ENCODE results near the gene SPOCK1.

DNA sequence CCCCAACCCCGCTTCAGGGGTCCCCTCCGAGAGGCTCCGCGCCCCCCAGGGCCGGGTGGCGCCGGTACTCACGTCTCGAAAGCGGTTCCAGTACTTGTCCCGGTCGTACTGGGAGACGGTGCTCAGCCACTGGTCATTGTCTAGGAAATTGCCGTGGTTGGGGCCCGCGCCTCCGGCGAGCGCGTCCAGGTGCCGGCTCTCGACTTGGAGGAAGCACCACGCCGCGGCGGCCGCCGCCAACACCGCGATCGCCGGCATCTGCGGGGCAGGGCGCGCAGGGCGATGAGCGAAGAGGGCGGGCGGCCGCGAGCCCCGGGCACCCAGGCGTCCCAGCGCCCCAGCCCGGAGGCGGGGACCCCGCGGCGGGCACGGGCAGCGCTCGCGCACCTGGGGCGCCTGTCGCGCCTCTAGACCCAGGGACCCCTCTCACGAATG, 808 bp downstream of the SPOCK1 start:
- TF ChIP-seq CTCF (conservative IDR thresholded peaks at IDR 0.05; ENCODE audit: low read depth in 2 of 2) = no peak
- no peak for TF ChIP-seq EZH2 (IDR thresholded peaks at IDR 0.05; ENCODE audit: low read depth, unreplicated experiment)
- TF ChIP-seq EZH2phosphoT487 (IDR thresholded peaks at IDR 0.05; ENCODE audit: unreplicated experiment) = no peak
- no peak for TF ChIP-seq ZNF462 (CRISPR knock-in tag; IDR thresholded peaks at IDR 0.05)
- TF ChIP-seq ZNF331 (CRISPR knock-in tag; IDR thresholded peaks at IDR 0.05; ENCODE audit: low read depth) = no peak
- no peak for TF ChIP-seq ETS1 (IDR thresholded peaks at IDR 0.05)
- TF ChIP-seq, protein P1, sequence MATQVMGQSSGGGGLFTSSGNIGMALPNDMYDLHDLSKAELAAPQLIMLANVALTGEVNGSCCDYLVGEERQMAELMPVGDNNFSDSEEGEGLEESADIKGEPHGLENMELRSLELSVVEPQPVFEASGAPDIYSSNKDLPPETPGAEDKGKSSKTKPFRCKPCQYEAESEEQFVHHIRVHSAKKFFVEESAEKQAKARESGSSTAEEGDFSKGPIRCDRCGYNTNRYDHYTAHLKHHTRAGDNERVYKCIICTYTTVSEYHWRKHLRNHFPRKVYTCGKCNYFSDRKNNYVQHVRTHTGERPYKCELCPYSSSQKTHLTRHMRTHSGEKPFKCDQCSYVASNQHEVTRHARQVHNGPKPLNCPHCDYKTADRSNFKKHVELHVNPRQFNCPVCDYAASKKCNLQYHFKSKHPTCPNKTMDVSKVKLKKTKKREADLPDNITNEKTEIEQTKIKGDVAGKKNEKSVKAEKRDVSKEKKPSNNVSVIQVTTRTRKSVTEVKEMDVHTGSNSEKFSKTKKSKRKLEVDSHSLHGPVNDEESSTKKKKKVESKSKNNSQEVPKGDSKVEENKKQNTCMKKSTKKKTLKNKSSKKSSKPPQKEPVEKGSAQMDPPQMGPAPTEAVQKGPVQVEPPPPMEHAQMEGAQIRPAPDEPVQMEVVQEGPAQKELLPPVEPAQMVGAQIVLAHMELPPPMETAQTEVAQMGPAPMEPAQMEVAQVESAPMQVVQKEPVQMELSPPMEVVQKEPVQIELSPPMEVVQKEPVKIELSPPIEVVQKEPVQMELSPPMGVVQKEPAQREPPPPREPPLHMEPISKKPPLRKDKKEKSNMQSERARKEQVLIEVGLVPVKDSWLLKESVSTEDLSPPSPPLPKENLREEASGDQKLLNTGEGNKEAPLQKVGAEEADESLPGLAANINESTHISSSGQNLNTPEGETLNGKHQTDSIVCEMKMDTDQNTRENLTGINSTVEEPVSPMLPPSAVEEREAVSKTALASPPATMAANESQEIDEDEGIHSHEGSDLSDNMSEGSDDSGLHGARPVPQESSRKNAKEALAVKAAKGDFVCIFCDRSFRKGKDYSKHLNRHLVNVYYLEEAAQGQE (IDR thresholded peaks at IDR 0.05; ENCODE audit: unreplicated experiment) = no peak
- TF ChIP-seq STAT1 (IDR thresholded peaks at IDR 0.05; ENCODE audit: unreplicated experiment) = no peak
- TF ChIP-seq POLR2AphosphoS5 (IDR thresholded peaks at IDR 0.05; ENCODE audit: low read depth) = no peak

Data from GM23338 (cell line).